Measurements from ENCODE around the gene CYP2W1. TPM values are rescaled to one million over a fixed set of nuclear protein-coding genes. Genes with fewer than 3 reads are reported as not detected.
"Not testable (repeated sequence)": the region's sequence is repeated elsewhere in the genome, so short reads cannot be mapped to it uniquely, and the experiment has no call there.

Gene CYP2W1
- total and polyA plus RNA-seq, 11 donors: not detected

GRCh38 chr7:1032536-1033181 is 49.7 kb downstream of the CYP2W1 start:
- Histone ChIP-seq H3K36me3 (no peaks in the 10 kb centered on the region), H3K27me3 (no peaks in the 10 kb centered on the region), H3K9me3 (no peaks in the 10 kb centered on the region), H3K4me3 (no peak overlapping the region), H3K27ac (no peak overlapping the region), H3K4me1 (peaks cover 4 to 16% (median 9%) of the 10 kb centered on the region in 12 donors)
- TF ChIP-seq CTCF (IDR thresholded peaks at IDR 0.05) (no peak), POLR2A (IDR thresholded peaks at IDR 0.05) (no peak)
- 93 to 96% (median 94%) methylated on average over 22 to 25 of the region's 25 CpGs for WGBS, 4 donors
- intact Hi-C loops (cut with DNase I): no loop called here
- ATAC-seq (no peak), DNase-seq (no peak)

GRCh38 chr7:1033546-1034145 is 50.7 kb downstream of the CYP2W1 start:
- WGBS, 4 donors: 90 to 96% (median 94%) methylated on average over 20 of the region's 20 CpGs
- intact Hi-C loops (cut with DNase I): no loop called here
- ATAC-seq (no peak), DNase-seq (no peak)
- Histone ChIP-seq H3K36me3 (no peaks in the 10 kb centered on the region), H3K9me3 (no peaks in the 10 kb centered on the region), H3K27ac (no peak overlapping the region), H3K4me3 (no peak overlapping the region), H3K27me3 (no peaks in the 10 kb centered on the region), H3K4me1 (peaks cover 4 to 15% (median 9%) of the 10 kb centered on the region in 12 donors)
- TF ChIP-seq POLR2A (IDR thresholded peaks at IDR 0.05): no peak

GRCh38 chr7:1034769-1035168 is 51.8 kb downstream of the CYP2W1 start:
- intact Hi-C loops (cut with DNase I); H3K36me3 ChIP-seq; H3K4me3 ChIP-seq; ATAC-seq; H3K27ac ChIP-seq; H3K27me3 ChIP-seq; DNase-seq; H3K4me1 ChIP-seq; H3K9me3 ChIP-seq: not testable (repeated sequence)
- 86 to 100% (median 98%) methylated on average over 1 of the region's 1 CpG for WGBS, 4 donors

GRCh38 chr7:1036164-1036928 is 53.4 kb downstream of the CYP2W1 start:
- H3K27ac ChIP-seq; H3K36me3 ChIP-seq; intact Hi-C loops (cut with DNase I); H3K9me3 ChIP-seq; DNase-seq; H3K4me1 ChIP-seq; ATAC-seq; H3K27me3 ChIP-seq; H3K4me3 ChIP-seq: not testable (repeated sequence)
- WGBS, 4 donors: 93 to 98% (median 96%) methylated on average over 32 to 40 of the region's 40 CpGs

MicroRNA genes within 50 kb of the gene (microRNA counts, 767-probe panel; counts per million panel counts)
- microRNA hsa-miR-339-3p (0 to 71.6 counts per million in 2 donors), microRNA hsa-miR-339-5p (0 to 71.6 counts per million in 2 donors)

Small RNAs within 50 kb of the gene (microRNA-seq; reads per million reads assigned to microRNA genes)
- gene MIR339: 431 to 794 (median 463) reads per million in 4 donors

Other genes starting within 250 kb of the CYP2W1 start
- gene SUN1, start 150.7 kb upstream of the CYP2W1 start, total RNA-seq: 100 to 1,000 TPM; 117 to 203 (median 157) TPM
- gene SUN1, start 150.7 kb upstream of the CYP2W1 start, polyA plus RNA-seq: 100 to 1,000 TPM; 111 to 148 TPM
- 10 to 100 TPM; 14.6 to 27.3 (median 18.6) TPM for gene GET4, start 106.6 kb upstream of the CYP2W1 start, total RNA-seq
- gene GET4, start 106.6 kb upstream of the CYP2W1 start, polyA plus RNA-seq: 10 to 100 TPM; 19.7 to 34.1 TPM
- gene ADAP1, start 28.5 kb upstream of the CYP2W1 start, total RNA-seq: 10 to 100 TPM in 6 of 9 donors, 1 to 10 TPM in 3; 7.0 to 16.5 (median 12.0) TPM
- gene ADAP1, start 28.5 kb upstream of the CYP2W1 start, polyA plus RNA-seq: 10 to 100 TPM in 1 of 2 donors, 1 to 10 TPM in 1; 3.1 to 14.0 TPM
- 1 to 10 TPM; 3.1 to 7.8 (median 6.5) TPM for gene COX19, start 7.6 kb upstream of the CYP2W1 start, total RNA-seq
- 1 to 10 TPM; 5.7 to 6.6 TPM for gene COX19, start 7.6 kb upstream of the CYP2W1 start, polyA plus RNA-seq
- gene GPR146, start 61.4 kb downstream of the CYP2W1 start, total RNA-seq: 10 to 100 TPM; 12.3 to 56.8 (median 25.2) TPM
- 10 to 100 TPM; 11.1 to 26.4 TPM for gene GPR146, start 61.4 kb downstream of the CYP2W1 start, polyA plus RNA-seq
- gene GPER1, start 104.9 kb downstream of the CYP2W1 start, total RNA-seq: 1 to 10 TPM; 1.4 to 8.8 (median 3.0) TPM
- gene GPER1, start 104.9 kb downstream of the CYP2W1 start, polyA plus RNA-seq: 1 to 10 TPM; 1.8 to 2.8 TPM
- 10 to 100 TPM in 3 of 9 donors, 1 to 10 TPM in 6; 5.6 to 13.7 (median 9.0) TPM for gene ZFAND2A, start 177.0 kb downstream of the CYP2W1 start, total RNA-seq
- gene ZFAND2A, start 177.0 kb downstream of the CYP2W1 start, polyA plus RNA-seq: 10 to 100 TPM; 16.7 to 25.6 TPM
- not detected for gene UNCX, start 249.7 kb downstream of the CYP2W1 start, total RNA-seq
- not detected for gene UNCX, start 249.7 kb downstream of the CYP2W1 start, polyA plus RNA-seq